CD4-positive, alpha-beta T cell treated with Interleukin-10 for 1 hour (primary cell): ENCODE data around the gene GTF3C1.
"Not testable (repeated sequence)": the region's sequence is repeated elsewhere in the genome, so short reads cannot be mapped to it uniquely, and the experiment has no call there.

Experiments used
- DNase-seq: peaks from one replicate; pipeline ENCODE4 v3.0.0-alpha.2; 2020

GTF3C1 gene

GRCh38 chr16:27437946-27438345 is 111.8 kb downstream of the GTF3C1 start:
- DNase-seq = no peak

DNA sequence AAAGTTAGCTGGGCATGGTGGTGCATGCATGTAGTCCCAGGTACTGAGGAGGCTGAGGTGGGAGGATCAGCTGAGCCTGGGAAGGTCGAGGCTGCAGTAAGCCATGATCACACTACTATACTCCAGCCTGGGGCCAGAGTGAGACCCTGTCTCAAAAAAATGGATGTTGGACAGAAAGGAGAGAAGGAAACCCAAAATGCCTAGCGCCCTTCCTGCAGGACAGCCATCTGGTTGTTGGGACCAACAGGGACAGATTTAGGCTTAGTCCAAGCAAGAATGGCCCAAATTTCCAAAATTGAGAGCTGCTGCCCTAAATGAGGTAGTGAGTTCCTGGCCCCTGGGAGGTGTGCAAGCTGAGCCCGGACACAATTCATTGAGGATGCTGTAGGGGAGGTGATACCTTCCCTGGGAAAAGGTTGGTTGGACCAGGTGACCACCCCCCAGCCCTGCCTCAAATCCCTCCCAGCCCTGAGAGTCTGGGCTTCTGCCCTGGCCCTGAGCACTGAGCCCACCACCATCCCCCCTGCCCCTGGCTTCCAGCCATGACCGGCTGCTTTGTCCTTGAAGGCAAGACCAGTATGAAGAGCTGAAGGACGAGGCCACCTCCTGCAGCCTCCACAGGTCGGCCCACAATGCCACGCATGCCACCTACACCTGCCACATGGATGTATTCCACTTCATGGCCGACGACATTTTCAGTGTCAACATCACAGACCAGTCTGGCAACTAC is 112.6 kb downstream of the GTF3C1 start:
- no peak for DNase-seq

GRCh38 chr16:27436065-27436464 is 113.6 kb downstream of the GTF3C1 start:
- DNase-seq = no peak

GRCh38 chr16:27435146-27435545 is 114.6 kb downstream of the GTF3C1 start:
- not testable (repeated sequence) for DNase-seq

GRCh38 chr16:27434141-27435051 is 115.3 kb downstream of the GTF3C1 start:
- DNase-seq = no peak

DNA sequence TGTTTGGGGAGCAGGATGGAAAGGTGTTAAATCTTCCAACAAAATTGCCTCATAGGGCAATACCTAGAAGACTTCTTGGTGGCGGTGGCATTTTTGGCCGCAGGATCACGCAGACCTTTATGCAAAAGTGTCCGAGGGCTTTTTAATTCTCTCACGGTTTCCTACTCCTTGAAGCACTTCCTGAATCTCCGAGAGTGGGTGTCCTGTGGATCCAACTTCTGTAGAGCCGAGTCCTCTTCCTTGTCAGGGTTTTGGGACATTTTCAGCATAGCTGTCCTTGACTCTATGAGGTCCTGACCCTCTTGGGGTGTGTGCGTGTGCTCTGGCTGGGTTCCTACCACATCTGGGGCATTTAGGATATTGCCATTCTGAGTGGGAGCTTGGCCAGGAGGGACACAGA is 116.1 kb downstream of the GTF3C1 start:
- no peak for DNase-seq

DNA sequence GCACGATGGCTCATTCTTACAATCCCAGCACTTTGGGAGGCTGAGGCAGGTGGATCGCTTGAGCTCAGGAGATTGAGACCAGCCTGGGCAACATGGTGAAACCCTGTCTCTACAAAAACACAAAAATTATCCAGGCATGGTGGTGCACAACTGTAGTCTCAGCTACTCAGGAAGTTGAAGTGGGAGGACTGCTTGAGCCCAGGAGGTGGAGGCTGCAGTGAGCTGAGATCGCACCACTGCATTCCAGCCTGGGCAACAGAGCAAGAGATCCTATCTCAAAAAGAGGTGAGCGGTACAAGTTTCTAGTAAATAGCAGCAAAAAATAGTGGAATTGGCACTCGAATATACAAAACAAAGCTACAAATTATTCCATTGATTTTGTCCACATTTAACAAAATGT is 116.5 kb downstream of the GTF3C1 start:
- DNase-seq = not testable (repeated sequence)

DNA sequence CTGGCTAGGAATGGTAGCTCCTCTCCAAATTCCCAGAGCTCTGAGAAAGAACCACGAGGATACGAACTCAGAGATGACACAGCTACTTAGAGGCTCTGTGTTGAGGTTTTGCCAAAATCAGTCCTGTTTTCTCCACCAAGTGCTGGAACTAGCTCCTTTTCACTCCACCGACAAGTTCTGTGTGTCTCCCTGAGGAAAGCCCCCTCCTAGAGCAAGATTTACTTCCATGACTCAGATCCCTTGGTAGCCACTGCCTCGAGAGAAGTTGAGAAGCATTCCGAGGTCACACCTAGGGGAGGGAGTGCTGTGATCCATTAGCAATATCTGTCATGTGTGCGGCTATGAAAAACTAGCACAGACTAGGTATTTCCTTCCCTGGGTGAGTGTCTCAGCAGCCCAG is 117.2 kb downstream of the GTF3C1 start:
- DNase-seq = no peak

GRCh38 chr16:27431773-27432532 is 117.8 kb downstream of the GTF3C1 start:
- DNase-seq = no peak

- DNase-seq = no peak
These were observed 118.7 kb downstream of the GTF3C1 start for GRCh38 chr16:27430923-27431484.

- DNase-seq = no peak
These were observed 119.2 kb downstream of the GTF3C1 start for GRCh38 chr16:27430512-27430911.

GRCh38 chr16:27429981-27430441 is 119.7 kb downstream of the GTF3C1 start:
- no peak for DNase-seq

- DNase-seq = no peak
These were observed 120.3 kb downstream of the GTF3C1 start for GRCh38 chr16:27429330-27429871.

DNA sequence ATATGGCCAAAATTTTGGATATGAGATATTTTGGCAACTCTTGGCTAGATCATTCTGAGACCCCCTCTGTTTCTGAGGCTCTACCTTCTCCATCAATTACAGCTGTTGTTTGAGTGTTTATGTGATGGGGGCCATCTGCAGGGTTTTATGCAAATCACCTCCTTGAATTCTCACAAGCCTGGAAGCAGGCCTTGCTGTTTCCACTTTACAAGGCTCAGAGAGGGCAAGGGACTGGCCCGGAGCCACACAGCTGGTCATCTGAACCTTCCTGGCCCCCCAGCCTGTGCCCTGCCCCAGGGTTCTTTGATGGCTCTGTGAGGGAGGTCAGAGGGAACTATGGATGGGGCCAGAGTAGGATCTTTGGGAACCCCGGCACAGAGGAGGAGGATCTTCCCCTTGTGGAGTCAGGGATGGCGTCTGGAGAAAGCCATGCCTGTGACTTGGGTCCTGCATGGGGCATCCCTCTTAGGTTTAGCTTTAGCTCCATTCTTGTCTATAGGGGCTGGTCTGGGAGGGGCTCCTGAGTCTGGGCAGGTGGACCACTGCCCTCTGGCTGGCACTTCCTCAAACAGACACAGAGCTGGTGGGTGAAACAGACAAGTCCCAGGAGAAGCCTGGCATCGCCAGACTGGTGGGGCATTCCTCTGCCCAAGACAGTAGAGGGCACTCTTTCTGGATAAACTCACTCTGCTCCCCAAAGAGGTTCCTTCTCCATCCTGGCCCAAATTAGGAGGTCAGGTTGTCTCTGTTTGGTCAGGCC is 121.5 kb downstream of the GTF3C1 start:
- DNase-seq = no peak

GRCh38 chr16:27427538-27427937 is 122.2 kb downstream of the GTF3C1 start:
- no peak for DNase-seq

- DNase-seq = peak; percentile 72
These were observed 123.0 kb downstream of the GTF3C1 start for GRCh38 chr16:27426423-27427408.

DNA sequence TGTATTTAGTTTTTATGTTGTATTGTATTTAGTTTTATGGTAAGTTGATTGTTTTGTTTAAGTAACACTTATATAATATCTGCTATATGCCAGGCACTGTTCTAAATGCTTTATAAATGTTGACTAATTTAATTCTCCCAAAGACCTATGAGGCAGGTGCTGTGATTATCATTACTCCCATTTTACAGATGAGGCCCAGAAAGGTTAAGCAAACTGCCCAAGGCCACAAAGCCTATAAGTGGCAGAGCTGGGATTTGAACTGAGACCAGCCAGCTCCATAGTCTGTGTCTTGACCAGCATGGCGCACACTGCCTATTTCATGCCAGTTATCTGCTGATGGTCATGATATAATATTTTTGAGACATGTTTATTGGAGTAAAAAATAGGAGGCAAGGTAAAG is 123.8 kb downstream of the GTF3C1 start:
- DNase-seq = no peak

DNA sequence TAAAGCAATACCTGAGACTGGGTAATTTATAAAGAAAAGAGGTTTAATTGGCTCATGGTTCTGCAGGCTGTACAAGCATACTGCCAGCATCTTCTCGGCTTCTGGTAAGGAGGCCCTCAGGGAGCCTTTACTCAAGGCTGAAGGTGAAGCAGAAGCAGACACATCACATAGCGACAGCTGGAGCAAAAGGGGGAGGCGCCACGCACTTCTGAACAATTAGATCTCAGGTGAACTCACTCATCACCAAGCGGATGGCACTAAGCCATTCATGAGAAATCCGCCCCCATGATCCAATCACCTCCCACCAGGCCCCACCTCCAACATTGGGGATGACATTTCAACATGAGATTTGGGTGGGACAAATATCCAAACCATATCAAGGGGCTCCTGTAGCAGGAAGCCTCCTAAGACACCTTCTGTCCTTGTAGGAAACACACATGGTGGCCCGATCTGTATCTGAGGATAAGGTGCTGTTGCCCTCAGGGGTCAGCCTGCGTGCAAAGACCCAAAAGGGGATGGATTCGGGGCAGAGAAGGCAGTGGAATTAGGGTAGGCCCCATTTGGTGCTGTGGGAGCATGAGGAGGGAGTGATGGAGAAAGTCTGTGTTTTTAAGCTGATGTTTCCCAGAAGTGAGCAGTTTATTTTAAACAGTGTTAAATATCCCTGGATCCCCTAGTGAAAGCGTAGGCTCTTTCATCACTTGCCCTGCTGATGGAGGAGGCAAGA is 124.8 kb downstream of the GTF3C1 start:
- no peak for DNase-seq

GRCh38 chr16:27421961-27422740 is 127.6 kb downstream of the GTF3C1 start:
- DNase-seq = no peak
